Activated T-cell treated with anti-CD3 and anti-CD28 coated beads for 4 hours (primary cell): ENCODE measurements around the gene P2RX3.
"Not testable (repeated sequence)": the region's sequence is repeated elsewhere in the genome, so short reads cannot be mapped to it uniquely, and the experiment has no call there.

Source experiments
- DNase-seq: peaks from one replicate; pipeline ENCODE4 v3.0.0-alpha.2; 2020

P2RX3 gene

DNA sequence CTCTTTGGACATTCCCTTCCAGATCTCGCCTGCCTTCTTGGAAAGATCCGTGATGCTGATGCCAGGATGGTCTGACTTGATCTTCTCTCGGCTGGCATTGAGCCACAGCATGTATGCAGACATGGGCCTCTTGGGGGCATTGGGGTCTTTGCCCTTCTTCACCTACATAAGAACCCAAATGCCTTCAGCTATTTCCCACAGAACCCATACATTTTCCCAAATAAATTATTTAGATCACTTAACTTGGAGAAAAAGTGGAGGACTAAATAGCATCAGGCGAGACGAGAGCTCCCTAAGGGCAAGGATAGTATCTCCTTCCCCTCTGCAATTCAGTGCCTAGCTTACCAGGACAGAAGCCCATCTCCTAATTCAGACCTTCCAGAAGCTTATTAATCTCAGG, 10.4 kb upstream of the P2RX3 start:
- no peak for DNase-seq

- DNase-seq: no peak
Measured at GRCh38 chr11:57330029-57330428, 8.1 kb upstream of the P2RX3 start.

DNA sequence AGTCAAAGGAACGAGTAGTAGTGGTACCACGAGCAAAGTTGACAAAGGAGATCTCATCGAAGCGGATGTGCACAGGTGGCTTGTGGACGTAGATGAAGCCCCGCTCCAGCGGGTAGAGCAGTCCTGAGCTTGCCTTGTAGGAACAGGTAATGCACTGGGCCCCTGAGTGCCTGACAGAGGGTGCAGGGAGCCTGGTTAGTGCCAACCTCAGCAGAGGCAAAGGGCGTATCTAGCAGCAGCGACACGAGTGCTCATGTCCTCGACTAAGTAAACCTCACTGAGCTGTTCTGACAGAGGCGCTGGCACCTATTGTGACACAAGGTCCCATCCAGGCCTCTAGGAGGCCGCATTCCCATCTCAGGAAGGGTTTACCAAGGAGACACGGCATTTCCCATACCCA, 6.4 kb upstream of the P2RX3 start:
- DNase-seq: no peak

GRCh38 chr11:57332694-57333440, 5.3 kb upstream of the P2RX3 start:
- no peak for DNase-seq

- DNase-seq: no peak
Measured at GRCh38 chr11:57335023-57335342, 3.2 kb upstream of the P2RX3 start.

DNA sequence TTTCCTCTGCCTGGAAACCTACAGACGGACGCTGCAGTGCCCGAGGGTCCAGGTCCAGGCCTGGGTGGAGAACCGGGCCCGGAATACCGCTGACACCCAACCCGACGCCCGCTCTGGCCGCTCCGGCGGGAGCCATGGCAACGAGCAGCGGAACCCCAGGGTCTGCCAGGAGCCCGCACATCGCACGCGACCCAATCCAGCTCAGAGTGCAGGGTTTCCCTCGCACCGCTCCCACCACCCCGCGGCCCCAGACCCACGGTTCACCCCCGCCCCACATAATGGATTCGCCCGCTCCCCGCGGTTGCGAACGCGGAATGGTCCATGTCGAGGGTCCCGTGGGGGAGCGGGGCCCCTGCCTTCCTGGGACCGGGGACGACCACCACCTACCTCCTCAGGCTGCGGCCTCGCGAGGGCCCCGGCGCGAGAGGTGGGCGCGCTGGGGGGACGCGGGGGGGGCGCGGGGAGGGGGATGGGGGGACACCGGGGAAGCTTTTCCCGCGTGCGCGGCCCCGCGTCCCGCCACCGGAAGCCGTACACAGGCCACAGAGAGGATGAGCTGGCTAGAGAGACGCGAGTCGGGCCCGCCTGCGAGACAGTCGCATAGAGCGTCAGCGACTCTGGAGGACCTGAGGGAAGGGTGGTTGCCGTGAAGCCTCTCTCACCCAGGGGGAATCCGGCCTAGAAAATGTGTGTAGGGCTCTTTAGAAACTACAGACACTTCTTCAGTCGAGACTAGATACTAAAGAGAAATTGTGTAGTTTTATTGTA, 2.6 kb upstream of the P2RX3 start, which contains the start of gene SSRP1:
TSS of gene SSRP1 (minus strand) at position 550 of the 768 bp plus-strand sequence. CDS start 771 bp downstream, outside the sequence.
- DNase-seq: peak; percentile 75

GRCh38 chr11:57336111-57336666, 2.0 kb upstream of the P2RX3 start:
- no peak for DNase-seq

DNA sequence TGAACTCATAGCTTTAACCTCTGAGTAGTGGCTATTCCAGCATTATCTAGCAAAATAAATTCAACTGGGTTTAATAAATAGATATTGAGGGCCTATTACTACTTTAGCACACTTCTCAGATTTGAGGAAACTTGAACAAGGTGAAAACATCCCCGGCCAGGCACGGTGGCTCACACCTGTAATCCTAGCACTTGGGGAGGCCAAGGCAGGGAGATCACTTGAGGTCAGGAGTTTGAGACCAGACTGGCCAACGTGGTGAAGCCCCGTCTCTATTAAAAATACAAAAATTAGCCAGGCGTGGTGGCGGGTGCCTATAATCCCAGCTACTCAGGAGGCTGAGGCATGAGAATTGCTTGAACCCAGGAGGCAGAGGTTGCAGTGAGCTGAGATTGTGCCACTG, 1.3 kb upstream of the P2RX3 start:
- DNase-seq: not testable (repeated sequence)

DNA sequence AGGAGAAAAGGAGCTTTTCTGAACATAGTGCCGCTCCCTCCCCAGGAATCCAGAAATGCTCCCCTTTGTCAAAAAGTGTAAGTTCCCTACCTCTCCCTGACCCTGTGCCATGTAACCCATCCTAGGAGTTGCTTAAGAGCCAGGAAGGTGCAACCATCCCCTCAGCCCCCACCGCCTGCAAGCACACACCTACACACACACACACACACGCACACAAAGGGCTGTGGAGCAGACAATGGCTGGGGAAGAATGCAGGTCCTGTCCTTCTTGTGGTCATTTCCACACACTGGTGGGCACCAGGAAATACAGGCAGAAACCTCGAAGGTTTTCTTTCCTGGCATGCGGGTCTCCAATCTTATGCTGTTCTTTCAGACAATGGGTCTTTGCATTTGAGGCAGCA, 1.2 kb downstream of the P2RX3 start:
- no peak for DNase-seq

DNA sequence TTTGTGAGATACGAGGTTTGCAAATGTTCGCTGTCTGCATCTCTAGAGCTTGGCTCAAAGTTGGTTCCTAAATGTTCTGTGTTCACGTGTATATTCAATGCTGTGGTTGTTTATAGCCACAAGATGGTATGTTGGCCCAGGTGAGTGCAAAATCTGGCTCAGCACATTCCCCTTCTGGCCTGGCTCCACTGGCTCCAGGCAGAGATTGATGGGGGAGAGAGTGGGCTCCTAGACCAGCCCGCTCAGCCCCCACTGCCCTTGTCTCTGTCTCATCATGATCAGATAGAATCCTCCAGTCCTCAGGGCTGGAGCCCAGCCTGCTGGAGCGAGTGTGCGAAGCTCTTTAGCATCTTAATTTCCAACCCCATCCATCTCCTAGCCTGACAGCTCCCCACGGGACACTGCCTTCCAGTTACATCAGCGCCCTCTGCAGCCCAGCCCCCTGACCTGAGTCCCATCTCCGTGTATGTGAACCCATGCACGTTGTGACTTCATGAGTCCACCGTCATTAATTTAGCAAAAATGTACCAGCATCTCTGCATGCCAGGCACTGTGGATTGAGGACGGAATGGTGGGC, 2.0 kb downstream of the P2RX3 start:
- no peak for DNase-seq

GRCh38 chr11:57341250-57341808, 3.2 kb downstream of the P2RX3 start:
- no peak for DNase-seq

GRCh38 chr11:57342702-57343101, 4.5 kb downstream of the P2RX3 start:
- DNase-seq: no peak

DNA sequence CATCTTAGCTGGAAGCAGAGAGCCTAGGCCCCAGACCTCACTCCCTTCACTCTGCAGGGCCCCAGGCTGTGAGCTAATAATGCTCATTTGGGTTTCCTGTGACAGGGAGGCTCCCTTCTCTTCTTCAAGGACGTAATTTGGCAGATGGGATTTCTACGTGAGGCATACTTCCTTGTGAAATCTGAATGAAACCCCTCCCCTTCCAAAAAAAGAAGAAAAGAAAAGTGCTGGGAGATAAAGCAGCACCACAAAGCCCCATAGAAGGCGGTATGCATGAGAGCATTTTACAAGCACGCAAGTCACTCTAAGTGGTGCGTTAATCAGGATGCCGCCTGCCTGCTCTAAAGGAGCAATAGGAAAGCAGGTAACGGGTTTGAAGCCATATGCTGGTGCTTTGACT, 5.7 kb downstream of the P2RX3 start:
- DNase-seq: no peak

- DNase-seq: no peak
Measured at GRCh38 chr11:57344826-57345225, 6.7 kb downstream of the P2RX3 start.

DNA sequence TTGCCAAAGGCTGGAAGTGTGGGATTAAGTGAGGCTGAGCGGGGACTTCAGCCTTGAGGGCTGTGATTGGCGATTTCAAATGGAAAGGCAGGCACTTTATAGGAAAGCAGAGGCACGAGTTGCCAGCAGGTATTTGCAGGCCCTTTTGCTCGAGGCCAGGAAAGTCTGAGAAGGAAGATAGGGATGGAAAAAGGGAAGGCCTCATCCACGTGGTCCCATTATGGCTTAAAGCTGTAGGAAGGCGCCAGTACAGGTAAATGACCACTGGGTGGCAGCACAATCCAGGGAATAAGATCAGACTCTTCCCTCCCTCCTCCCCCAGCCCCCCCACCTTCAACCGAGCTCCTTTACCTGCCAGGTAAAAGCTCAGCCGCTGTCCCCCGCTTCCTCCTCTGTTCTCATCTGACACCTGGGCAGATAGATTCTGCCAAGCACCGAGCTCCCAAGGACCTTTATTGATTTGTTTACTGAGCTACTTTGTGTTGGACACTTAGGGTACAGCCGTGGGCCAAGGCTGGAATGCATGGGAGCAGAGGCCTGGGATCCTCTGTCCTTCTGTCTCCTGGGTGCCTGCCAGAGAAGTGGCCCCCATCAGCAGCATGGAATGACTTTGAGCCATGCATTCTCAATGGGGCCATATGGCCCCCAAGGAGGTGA, 7.5 kb downstream of the P2RX3 start:
- peak; percentile 69 for DNase-seq

GRCh38 chr11:57347336-57347735, 9.2 kb downstream of the P2RX3 start:
- no peak for DNase-seq

GRCh38 chr11:57348052-57348451, 9.9 kb downstream of the P2RX3 start:
- DNase-seq: no peak

DNA sequence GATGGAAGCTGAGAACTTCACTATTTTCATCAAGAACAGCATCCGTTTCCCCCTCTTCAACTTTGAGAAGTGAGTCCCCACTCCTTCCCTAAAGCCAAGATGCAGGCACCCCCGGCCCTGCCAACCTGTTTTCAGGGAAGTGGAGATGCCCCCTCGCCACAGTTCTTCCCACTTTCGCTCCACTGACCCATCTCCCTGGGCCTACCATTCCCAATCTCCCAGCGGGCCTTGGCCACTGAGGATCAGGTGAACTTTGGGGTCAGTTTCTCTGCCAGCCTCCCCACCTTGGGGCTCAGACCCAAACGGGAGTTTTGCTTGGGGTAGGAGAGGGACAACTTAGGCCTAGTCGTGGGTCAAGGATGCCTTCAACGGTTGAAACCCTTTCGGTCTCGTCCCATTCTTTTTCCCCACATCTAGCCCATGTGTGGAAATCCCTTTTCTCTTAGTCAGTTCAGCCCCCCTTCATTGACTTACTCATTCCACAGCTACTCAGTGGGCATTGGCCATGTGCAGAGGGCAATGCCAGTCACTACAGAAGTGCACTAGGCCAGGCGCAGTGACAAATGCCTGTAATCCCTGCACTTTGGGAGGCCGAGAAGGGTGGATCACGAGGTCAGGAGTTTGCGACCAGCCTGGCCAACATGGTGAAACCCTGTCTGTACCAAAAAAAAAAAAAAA, 10.6 kb downstream of the P2RX3 start:
- no peak for DNase-seq

DNA sequence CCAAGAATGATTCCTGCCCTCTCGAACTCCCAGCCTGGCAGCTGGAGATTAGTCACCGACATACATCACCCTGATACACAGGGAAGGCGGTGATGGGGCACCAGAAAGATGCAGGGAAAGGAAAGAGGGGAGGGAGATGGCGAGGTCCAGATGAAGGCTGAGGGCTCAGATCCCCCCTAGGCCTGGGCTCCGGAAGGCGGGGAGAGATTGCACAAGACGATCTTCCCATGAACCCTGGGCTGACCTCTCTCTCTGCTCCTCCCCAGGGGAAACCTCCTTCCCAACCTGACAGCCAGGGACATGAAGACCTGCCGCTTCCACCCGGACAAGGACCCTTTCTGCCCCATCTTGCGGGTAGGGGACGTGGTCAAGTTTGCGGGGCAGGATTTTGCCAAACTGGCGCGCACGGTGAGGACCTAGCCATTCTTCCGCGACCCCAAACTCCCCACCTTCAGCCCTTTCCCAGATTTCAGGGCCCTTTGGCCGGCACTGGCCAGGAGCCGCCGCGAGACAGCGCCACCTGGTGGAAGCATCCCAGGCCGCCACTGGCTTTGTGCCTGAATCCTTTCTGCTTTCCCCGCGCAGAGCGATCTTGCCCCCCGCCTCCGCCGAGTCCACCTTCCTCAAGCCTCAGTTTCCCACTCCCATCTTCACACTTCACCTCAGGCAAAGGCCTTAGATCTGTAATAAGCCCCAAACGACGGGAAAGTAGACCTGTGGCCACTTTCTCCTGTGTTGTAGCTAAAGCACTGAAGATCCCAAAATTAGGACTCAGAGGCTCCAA, 11.5 kb downstream of the P2RX3 start:
- peak; percentile 47 for DNase-seq

GRCh38 chr11:57353036-57353435, 14.9 kb downstream of the P2RX3 start:
- DNase-seq: no peak

- no peak for DNase-seq
Measured at GRCh38 chr11:57353446-57353845, 15.3 kb downstream of the P2RX3 start.

- no peak for DNase-seq
Measured at GRCh38 chr11:57353852-57354251, 15.7 kb downstream of the P2RX3 start.
